Adrenal gland (tissue), 5 donors: ENCODE data around the gene GALNTL6.

Experiments used
- POLR2A ChIP-seq, 2 donors: fragments of 450-650 bp; IDR thresholded peaks; one replicate each; pipeline ENCODE4 v1.6.1; 2017; ENCODE audit warnings: antibody characterized with exemption in 2 of 2, mild to moderate bottlenecking in 2 of 2, moderate library complexity in 1 of 2
- TF ChIP-seq, protein P1 (sequence below), 6 experiments: fragments of 450-650 bp in 4 of 6; fragments of 200-600 bp in 2 of 6; sonication (generic) in 1 of 6; IDR thresholded peaks; 1 replicate in 5 of 6; 2 replicates in 1 of 6; pipeline versions ENCODE4 v1.5.1 to v1.8.0; 2016 to 2021; ENCODE audit warnings: antibody characterized with exemption in 6 of 6, mild to moderate bottlenecking in 2 of 6, moderate library complexity in 1 of 6
- donor health status: DM: no; HTN: no; CAD: no.

- TF ChIP-seq, protein P1, sequence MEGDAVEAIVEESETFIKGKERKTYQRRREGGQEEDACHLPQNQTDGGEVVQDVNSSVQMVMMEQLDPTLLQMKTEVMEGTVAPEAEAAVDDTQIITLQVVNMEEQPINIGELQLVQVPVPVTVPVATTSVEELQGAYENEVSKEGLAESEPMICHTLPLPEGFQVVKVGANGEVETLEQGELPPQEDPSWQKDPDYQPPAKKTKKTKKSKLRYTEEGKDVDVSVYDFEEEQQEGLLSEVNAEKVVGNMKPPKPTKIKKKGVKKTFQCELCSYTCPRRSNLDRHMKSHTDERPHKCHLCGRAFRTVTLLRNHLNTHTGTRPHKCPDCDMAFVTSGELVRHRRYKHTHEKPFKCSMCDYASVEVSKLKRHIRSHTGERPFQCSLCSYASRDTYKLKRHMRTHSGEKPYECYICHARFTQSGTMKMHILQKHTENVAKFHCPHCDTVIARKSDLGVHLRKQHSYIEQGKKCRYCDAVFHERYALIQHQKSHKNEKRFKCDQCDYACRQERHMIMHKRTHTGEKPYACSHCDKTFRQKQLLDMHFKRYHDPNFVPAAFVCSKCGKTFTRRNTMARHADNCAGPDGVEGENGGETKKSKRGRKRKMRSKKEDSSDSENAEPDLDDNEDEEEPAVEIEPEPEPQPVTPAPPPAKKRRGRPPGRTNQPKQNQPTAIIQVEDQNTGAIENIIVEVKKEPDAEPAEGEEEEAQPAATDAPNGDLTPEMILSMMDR (IDR thresholded peaks at IDR 0.05) = no peak
- no peak for TF ChIP-seq POLR2A (IDR thresholded peaks at IDR 0.05)
Measured at GRCh38 chr4:172844556-172844955, 1031.4 kb downstream of the GALNTL6 start.
